Measurements from ENCODE around the gene TEX22.

TEX22 gene

DNA sequence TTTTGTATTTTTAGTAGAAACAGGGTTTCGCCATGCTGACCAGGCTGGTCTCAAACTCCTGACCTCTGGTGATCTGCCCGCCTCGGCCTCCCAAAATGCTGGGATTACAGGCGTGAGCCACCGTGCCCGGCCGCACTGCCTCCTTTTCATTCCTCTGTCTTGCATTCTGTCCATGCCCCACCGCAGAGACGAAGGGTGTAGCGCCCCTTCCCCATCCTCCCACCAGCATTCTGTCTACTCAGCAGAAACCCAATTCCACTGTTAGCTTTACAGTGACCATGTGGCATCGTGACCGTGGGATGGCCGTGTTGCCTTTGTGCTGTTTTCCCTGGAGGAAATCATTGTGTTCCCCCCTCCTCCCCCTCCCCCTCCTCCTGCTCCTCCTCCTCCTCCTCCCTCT, 10.3 kb downstream of the TEX22 start:
- FAIRE-seq: no peak

- FAIRE-seq: no peak
Measured at GRCh38 chr14:105409364-105409763, 11.0 kb downstream of the TEX22 start.

GRCh38 chr14:105410642-105411016, 12.3 kb downstream of the TEX22 start:
- FAIRE-seq: no peak

DNA sequence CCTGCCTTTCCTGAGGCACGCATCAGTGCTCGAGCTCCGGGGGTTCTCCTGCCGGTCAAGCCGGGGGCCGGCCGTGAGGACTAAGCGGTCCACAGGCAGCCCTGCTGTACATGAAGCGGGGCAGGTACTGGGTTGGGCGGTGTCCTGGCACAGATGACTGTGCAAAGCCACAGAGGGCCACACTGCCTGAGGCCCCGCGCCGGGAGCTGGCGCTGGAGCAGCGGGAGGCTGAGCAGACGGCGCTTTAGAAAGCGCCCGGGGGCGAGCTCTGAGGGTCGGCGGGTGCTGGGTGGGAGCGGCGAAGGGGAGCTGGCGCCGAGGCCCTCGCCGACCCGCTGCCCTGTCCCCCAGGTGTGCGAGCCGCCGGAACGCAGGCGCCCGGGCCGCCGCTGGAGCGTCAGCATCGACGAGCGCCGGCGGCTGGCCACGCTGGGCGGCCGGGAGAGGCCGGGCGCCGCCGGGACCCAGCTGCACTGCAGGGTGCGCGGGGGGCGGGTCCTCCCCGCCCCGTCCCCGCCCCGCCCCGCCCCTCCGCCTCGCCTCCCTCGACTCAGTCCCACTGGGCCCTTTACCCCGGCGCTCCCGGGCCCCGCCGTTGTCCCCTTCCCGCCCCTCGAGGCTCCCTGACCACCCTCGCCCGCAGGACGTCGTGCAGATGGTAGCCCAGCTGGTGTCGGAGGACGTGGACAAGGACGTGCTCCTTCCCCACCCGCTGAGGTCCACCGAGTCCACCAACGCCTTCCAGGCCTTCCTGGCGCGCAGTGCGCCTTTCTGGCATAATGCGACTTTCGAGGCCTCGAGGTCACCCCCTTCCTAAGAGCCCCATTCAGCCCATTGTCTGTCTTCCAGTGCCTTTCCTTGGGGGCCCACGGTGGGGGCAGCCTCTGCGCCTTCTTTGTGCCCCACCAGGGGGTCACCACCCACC, 12.9 kb downstream of the TEX22 start:
- no peak for FAIRE-seq

- no peak for FAIRE-seq
Measured at GRCh38 chr14:105411985-105412770, 13.8 kb downstream of the TEX22 start.

- no peak for FAIRE-seq
Measured at GRCh38 chr14:105412771-105413543, 14.6 kb downstream of the TEX22 start.

DNA sequence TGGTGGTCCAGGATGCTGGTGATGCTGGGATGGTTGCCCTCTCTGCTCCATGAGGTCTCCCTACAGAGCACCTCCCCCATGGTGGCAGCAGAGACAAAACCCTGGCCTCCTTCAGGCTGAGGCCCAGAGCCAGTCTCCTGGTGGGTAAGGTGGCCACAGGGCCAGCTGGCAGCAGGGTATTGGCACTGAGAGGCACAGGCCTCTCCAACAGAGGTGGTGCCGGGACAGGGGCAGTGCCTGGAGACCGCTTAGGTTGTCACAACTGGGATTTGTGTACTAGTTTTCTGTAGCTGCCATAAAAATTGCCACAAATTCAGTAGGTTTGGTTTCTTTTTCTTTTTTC, 15.2 kb downstream of the TEX22 start:
- FAIRE-seq: no peak

DNA sequence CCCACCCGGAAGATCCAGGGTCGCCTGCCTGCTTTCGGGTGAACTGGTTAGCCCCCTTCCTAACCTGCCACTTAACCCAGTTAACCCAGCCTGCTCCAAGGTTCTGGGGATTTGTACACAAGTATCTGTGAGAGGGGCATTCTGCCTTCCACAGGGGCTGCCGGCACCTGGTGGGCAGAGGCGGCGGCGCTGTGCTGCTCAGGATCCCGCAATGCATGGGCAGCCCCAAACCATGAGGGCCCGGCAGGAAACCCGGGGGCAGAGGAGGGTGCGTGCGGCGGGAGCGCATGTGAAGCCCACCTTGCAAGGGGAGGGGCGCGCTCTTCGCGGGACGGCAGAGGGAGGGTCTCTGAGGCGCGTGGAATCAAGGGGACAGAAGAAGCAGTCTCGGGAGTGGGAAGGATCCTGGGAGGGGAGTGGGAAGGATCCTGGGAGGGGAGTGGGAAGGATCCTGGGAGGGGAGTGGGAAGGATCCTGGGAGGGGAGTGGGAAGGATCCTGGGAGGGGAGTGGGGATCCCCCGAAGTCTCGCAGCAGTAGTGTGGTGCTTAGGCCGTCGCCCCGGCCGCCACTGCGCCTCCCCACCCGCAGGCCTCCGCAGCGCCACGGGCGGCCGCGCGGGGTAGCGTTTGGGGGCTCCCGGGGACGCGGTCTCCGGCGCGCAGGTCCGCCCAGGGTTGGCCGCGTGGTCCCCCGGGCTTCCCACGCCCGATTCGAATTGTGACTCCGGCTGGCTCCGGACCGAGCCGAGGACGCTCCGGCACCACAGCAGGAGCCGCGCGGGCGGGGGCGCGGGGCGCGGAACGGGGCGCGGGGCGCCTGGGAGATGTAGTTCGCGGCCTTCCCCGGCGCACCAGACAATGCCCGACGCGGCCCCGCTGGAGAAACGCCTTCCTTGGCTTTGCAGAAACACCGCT, 16.4 kb downstream of the TEX22 start:
- FAIRE-seq: no peak

GRCh38 chr14:105415481-105416428, 17.4 kb downstream of the TEX22 start:
- no peak for FAIRE-seq

- FAIRE-seq: no peak
Measured at GRCh38 chr14:105416671-105417070, 18.3 kb downstream of the TEX22 start.

- no peak for FAIRE-seq
Measured at GRCh38 chr14:105417690-105418121, 19.4 kb downstream of the TEX22 start.

DNA sequence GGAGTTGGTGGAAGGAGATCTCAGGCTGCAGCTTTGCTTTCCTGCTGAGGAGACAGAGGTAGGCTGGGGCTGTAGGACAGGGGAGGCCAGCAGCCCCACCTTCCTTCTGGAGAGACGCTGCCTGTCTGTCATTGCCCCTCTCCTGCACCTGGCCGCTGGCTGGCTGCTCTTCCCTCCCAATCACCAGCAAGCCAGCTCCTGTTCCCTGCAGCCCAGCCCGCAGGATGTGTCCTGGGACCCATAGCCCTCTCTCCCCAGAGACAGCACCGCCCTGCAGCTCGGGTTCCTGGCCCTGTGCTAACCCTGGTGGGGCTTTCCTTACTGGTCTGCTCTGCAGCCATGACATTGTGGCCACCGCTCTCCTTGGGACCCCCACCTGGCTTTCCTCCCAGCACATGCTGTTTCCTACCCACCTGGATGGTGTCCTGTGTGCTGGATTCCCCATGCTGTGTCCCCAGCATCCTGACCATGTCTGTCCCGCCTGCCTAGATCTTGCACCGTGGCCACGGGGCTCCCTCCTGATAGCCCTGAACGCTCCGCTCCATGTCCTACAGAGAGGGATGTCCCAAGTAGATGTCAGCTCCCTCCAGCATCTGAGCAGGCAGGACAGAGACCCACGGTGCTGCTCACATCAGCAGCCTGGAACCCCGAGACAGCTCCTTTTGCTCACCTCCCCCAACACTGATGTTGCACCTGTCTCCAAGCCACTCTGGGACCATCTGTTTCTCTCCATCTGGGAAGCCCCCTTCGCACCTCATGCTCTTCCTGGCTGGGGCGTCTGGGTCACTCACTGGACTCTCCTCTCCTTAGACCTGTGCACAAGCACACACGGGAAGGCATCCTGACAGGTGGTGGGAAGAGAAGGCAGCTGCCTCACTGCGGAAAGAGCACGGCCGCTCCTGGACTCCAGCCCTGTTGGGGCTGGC, 20.2 kb downstream of the TEX22 start:
- no peak for FAIRE-seq

GRCh38 chr14:105419195-105420091, 21.1 kb downstream of the TEX22 start, which contains the start of gene MTA1:
Gene MTA1 (plus strand): TSS chr14:105419827. CDS start chr14:105420036, 209 bp downstream.
- FAIRE-seq: no peak

DNA sequence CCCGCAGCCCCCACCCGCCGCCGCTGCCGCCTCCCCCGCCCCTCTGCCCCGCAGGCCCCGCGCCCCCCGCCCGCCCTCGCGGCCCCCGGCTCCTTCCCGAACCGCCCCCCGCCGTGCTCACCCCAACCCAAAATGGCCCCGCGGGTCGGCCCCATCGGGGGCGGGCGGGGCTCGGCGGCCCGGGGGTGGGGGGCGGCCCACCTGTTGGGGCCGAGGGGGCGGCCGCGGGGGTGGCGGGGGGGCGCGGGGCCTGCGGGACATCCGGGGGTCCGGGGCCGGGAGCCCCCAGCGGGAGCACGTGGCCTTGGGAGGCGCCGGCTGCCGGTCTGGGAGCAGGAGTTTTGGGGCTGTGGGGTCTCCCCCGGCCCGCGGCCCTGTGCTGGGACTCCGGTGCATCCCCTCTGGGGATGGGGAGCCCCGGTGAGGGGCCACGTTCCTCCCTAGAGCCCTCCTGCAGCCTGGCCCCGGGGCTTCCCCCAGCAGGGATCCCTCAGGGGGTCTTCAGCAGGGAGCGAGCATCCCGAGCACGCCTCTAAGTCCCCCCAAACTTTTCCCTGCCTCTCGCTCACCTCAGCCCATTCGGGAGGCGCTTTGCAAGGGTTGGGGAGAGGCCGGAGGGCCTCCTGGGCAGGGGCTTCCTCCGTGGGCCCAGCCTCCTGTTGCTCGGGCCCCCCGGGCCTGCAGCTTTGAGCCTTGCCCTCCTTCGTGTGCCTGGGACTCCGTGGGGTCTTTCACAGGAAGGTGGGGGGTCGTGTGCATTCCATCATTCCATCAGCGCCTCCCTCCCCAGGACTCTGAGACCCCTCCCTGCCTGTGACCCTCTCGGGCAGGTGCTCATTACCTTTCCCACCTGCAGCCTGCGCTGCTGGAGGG, 22.0 kb downstream of the TEX22 start:
- FAIRE-seq: no peak

- FAIRE-seq: no peak
Measured at GRCh38 chr14:105420974-105421674, 22.8 kb downstream of the TEX22 start.

- FAIRE-seq: no peak
Measured at GRCh38 chr14:105421723-105422615, 23.6 kb downstream of the TEX22 start.
